ENCODE results near the gene APOL1. TPM values are rescaled to one million over a fixed set of nuclear protein-coding genes. Genes with fewer than 3 reads are reported as not detected.
A peak's percentile ranks its signal among the peaks of the same experiment; 100 is the strongest.

Gene APOL1
- total RNA-seq, 1 experiment from 2014 or later: 33.0 TPM

- no peaks in the 10 kb centered on the region for H3K9me3 ChIP-seq (ENCODE audit: insufficient read depth, low read depth)
- no TSS peak for BruUV-seq (replicated peaks)
- no peaks in the 10 kb centered on the region for H3K36me3 ChIP-seq (ENCODE audit: low read depth)
- H3K79me2 ChIP-seq (ENCODE audit: low read depth): peaks cover 24% of the 10 kb centered on the region
- H3K4me2 ChIP-seq: peak within 1 kb of the TSS; percentile 89
- peak within 1 kb of the TSS; percentile 48 for H3K27ac ChIP-seq
- peaks cover 6% of the 10 kb centered on the region; the same call in 1 of the 2 replicates for H3F3A ChIP-seq (ENCODE audit: insufficient read depth, low read depth)
- DNase-seq: peak; percentile 86 to 91
- ChIA-PET POLR2A (ENCODE audit: unreplicated experiment) (interaction anchor here (0.5 to 0.8 kb wide), 4 partner anchors 13 to 252 kb away, joined by 3 to 7 read pairs (median 5); partner anchors contain the start of gene APOL1), CTCF (interaction anchor here (0.9 to 1.0 kb wide), 2 partner anchors 9 to 38 kb away, joined by 4 read pairs; no protein-coding TSS in a partner anchor)
- no peaks in the 10 kb centered on the region for H3K9me2 ChIP-seq (ENCODE audit: insufficient read depth)
- H3K27me3 ChIP-seq (ENCODE audit: insufficient read depth, low read depth): no peaks in the 10 kb centered on the region
- H4K20me1 ChIP-seq (ENCODE audit: insufficient read depth): no peaks in the 10 kb centered on the region
- TF ChIP-seq CTCF (conservative IDR thresholded peaks at IDR 0.05) (peak; percentile 74), EZH2 (IDR thresholded peaks at IDR 0.05; ENCODE audit: low read depth) (no peak)
- peaks cover 21% of the 10 kb centered on the region for H3K4me1 ChIP-seq (replicated peaks; ENCODE audit: insufficient read depth)
- H3K4me3 ChIP-seq: peak within 1 kb of the TSS; percentile 70
- peak within 1 kb of the TSS; percentile 76 for H2AFZ ChIP-seq
- intact Hi-C loops (cut with micrococcal nuclease; ENCODE audit: unreplicated experiment): loop anchor here (1.0 to 5.0 kb wide), 2 partner anchors 14 to 37 kb away; partner anchors contain the start of genes APOL1 and APOL4
These were observed 13.3 kb upstream of the APOL1 start, which contains the start of gene APOL2 for GRCh38 chr22:36239401-36240171. Gene APOL2 (minus strand): TSS chr22:36239527. CDS start chr22:36233162, 6,365 bp downstream.

GRCh38 chr22:36243986-36244385 lies 8.9 kb upstream of the APOL1 start:
- CTCF ChIA-PET: no interaction called here

More at GRCh38 chr22:36243986-36244385, 8.9 kb upstream of the APOL1 start:
- Histone ChIP-seq H3K9me2 (ENCODE audit: insufficient read depth) (no peaks in the 10 kb centered on the region), H3K27ac (no peak overlapping the region), H2AFZ (no peak overlapping the region; the same call in 1 of the 2 replicates), H3K79me2 (ENCODE audit: low read depth) (no peaks in the 10 kb centered on the region), H3K4me3 (no peak overlapping the region), H4K20me1 (ENCODE audit: insufficient read depth) (no peaks in the 10 kb centered on the region), H3K4me1 (replicated peaks; ENCODE audit: insufficient read depth) (peaks cover 5% of the 10 kb centered on the region; the same call in 1 of the 2 replicates), H3K36me3 (ENCODE audit: low read depth) (no peaks in the 10 kb centered on the region), H3K27me3 (ENCODE audit: insufficient read depth, low read depth) (no peaks in the 10 kb centered on the region), H3F3A (ENCODE audit: insufficient read depth, low read depth) (peaks cover 3% of the 10 kb centered on the region; the same call in 1 of the 2 replicates), H3K9me3 (ENCODE audit: insufficient read depth, low read depth) (no peaks in the 10 kb centered on the region), H3K4me2 (no peak overlapping the region)
- intact Hi-C loops (cut with micrococcal nuclease; ENCODE audit: unreplicated experiment): no loop called here
- POLR2A ChIA-PET (ENCODE audit: unreplicated experiment): no interaction called here
- BruUV-seq (replicated peaks): no TSS peak
- DNase-seq: no peak
- no peak for TF ChIP-seq CTCF (conservative IDR thresholded peaks at IDR 0.05)
- TF ChIP-seq EZH2 (IDR thresholded peaks at IDR 0.05; ENCODE audit: low read depth): no peak

All from PC-9 (cell line).